ENCODE results near the gene MAP3K6. TPM values are rescaled to one million over a fixed set of nuclear protein-coding genes. Genes with fewer than 3 reads are reported as not detected.

Gene MAP3K6
- polyA plus RNA-seq, 1 donor from 2014 or later = 4.4 TPM

DNA sequence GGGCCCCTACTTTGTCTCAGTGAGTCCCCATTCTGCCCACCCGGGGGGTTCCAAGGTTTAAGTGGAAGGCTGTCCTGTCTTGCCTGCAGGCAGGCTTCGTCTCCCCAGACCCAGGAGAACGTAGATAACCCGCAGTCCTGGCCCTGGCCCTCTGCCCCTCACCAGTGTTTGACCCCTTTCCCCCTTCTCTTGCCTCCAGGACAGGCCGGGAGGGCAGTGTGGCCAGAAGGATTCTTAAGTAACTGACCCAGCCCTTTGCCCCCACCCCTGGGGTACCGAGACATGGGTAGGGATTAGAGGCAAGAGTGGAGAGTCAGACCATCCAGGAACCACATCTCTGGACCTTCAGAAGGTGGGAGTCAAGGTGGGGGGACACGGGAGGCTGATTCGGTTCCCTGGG lies 36.0 kb downstream of the MAP3K6 start:
- H3F3A ChIP-seq (ENCODE audit: insufficient read depth, low read length, poor library complexity, severe bottlenecking) = no peaks in the 10 kb centered on the region
- no peak overlapping the region for H2AFZ ChIP-seq (ENCODE audit: low read depth, low read length)
- no peaks in the 10 kb centered on the region for H3K9me3 ChIP-seq (ENCODE audit: low read length)
- peaks cover 22% of the 10 kb centered on the region for H3K79me2 ChIP-seq (replicated peaks; ENCODE audit: insufficient read depth, low read length)
- TF ChIP-seq POLR2AphosphoS5 (IDR thresholded peaks at IDR 0.05) (no peak), EZH2 (IDR thresholded peaks at IDR 0.05; ENCODE audit: borderline replicate concordance, insufficient read depth, low read length, poor library complexity, severe bottlenecking) (no peak), EP300 (conservative IDR thresholded peaks at IDR 0.05; ENCODE audit: poor library complexity, severe bottlenecking) (no peak), SMC3 (conservative IDR thresholded peaks at IDR 0.05; ENCODE audit: poor library complexity) (no peak), TAF1 (IDR thresholded peaks at IDR 0.05; ENCODE audit: low read depth) (no peak)
- TF ChIP-seq, protein P1, sequence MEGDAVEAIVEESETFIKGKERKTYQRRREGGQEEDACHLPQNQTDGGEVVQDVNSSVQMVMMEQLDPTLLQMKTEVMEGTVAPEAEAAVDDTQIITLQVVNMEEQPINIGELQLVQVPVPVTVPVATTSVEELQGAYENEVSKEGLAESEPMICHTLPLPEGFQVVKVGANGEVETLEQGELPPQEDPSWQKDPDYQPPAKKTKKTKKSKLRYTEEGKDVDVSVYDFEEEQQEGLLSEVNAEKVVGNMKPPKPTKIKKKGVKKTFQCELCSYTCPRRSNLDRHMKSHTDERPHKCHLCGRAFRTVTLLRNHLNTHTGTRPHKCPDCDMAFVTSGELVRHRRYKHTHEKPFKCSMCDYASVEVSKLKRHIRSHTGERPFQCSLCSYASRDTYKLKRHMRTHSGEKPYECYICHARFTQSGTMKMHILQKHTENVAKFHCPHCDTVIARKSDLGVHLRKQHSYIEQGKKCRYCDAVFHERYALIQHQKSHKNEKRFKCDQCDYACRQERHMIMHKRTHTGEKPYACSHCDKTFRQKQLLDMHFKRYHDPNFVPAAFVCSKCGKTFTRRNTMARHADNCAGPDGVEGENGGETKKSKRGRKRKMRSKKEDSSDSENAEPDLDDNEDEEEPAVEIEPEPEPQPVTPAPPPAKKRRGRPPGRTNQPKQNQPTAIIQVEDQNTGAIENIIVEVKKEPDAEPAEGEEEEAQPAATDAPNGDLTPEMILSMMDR (IDR thresholded peaks at IDR 0.05; ENCODE audit: poor library complexity, severe bottlenecking) = no peak
- TF ChIP-seq, protein P2, sequence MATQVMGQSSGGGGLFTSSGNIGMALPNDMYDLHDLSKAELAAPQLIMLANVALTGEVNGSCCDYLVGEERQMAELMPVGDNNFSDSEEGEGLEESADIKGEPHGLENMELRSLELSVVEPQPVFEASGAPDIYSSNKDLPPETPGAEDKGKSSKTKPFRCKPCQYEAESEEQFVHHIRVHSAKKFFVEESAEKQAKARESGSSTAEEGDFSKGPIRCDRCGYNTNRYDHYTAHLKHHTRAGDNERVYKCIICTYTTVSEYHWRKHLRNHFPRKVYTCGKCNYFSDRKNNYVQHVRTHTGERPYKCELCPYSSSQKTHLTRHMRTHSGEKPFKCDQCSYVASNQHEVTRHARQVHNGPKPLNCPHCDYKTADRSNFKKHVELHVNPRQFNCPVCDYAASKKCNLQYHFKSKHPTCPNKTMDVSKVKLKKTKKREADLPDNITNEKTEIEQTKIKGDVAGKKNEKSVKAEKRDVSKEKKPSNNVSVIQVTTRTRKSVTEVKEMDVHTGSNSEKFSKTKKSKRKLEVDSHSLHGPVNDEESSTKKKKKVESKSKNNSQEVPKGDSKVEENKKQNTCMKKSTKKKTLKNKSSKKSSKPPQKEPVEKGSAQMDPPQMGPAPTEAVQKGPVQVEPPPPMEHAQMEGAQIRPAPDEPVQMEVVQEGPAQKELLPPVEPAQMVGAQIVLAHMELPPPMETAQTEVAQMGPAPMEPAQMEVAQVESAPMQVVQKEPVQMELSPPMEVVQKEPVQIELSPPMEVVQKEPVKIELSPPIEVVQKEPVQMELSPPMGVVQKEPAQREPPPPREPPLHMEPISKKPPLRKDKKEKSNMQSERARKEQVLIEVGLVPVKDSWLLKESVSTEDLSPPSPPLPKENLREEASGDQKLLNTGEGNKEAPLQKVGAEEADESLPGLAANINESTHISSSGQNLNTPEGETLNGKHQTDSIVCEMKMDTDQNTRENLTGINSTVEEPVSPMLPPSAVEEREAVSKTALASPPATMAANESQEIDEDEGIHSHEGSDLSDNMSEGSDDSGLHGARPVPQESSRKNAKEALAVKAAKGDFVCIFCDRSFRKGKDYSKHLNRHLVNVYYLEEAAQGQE (IDR thresholded peaks at IDR 0.05; ENCODE audit: borderline replicate concordance) = no peak
- no peaks in the 10 kb centered on the region for H3K27me3 ChIP-seq (ENCODE audit: insufficient read depth, low read depth, low read length)
- no peak overlapping the region for H3K4me2 ChIP-seq (ENCODE audit: low read length)
- no peaks in the 10 kb centered on the region for H3K36me3 ChIP-seq (ENCODE audit: insufficient read depth, low read length)
- no peak overlapping the region for H3K4me3 ChIP-seq (ENCODE audit: low read length)
- no peak overlapping the region for H3K9ac ChIP-seq (ENCODE audit: low read length)
- H3K27ac ChIP-seq (ENCODE audit: low read length) = no peak overlapping the region
- no peaks in the 10 kb centered on the region for H4K20me1 ChIP-seq (ENCODE audit: insufficient read depth)
- no peaks in the 10 kb centered on the region for H3K9me2 ChIP-seq (ENCODE audit: insufficient read depth, low read length)

DNA sequence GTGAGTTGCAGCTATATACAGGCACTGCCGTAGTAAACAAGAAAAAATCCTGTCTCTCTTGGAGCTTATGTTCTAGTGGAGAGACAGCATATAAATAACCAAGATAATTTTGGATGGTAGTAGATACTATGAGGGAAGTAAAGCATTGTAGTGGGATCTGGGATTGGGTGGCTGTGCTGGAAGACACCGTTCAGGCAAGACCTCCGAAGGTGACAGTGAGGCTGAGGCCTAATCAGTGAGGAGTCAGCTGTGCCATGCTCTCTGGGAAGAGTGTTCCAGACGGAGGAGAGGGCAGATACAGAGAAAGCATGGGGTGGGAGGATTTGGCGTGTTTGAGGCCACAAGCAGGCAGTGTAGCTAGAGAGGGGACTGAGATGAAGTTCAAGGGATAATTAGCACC lies 38.8 kb downstream of the MAP3K6 start:
- Histone ChIP-seq H3K27ac (ENCODE audit: low read length) (no peak overlapping the region), H4K20me1 (ENCODE audit: insufficient read depth) (no peaks in the 10 kb centered on the region), H3K36me3 (ENCODE audit: insufficient read depth, low read length) (no peaks in the 10 kb centered on the region), H3F3A (ENCODE audit: insufficient read depth, low read length, poor library complexity, severe bottlenecking) (no peaks in the 10 kb centered on the region), H3K79me2 (replicated peaks; ENCODE audit: insufficient read depth, low read length) (peaks cover 39% of the 10 kb centered on the region), H2AFZ (ENCODE audit: low read depth, low read length) (no peak overlapping the region), H3K9ac (ENCODE audit: low read length) (no peak overlapping the region), H3K9me2 (ENCODE audit: insufficient read depth, low read length) (no peaks in the 10 kb centered on the region), H3K27me3 (ENCODE audit: insufficient read depth, low read depth, low read length) (no peaks in the 10 kb centered on the region), H3K4me2 (ENCODE audit: low read length) (no peak overlapping the region), H3K9me3 (ENCODE audit: low read length) (no peaks in the 10 kb centered on the region), H3K4me3 (ENCODE audit: low read length) (no peak overlapping the region)
- TF ChIP-seq EZH2 (IDR thresholded peaks at IDR 0.05; ENCODE audit: borderline replicate concordance, insufficient read depth, low read length, poor library complexity, severe bottlenecking) (no peak), SMC3 (conservative IDR thresholded peaks at IDR 0.05; ENCODE audit: poor library complexity) (no peak)

DNA sequence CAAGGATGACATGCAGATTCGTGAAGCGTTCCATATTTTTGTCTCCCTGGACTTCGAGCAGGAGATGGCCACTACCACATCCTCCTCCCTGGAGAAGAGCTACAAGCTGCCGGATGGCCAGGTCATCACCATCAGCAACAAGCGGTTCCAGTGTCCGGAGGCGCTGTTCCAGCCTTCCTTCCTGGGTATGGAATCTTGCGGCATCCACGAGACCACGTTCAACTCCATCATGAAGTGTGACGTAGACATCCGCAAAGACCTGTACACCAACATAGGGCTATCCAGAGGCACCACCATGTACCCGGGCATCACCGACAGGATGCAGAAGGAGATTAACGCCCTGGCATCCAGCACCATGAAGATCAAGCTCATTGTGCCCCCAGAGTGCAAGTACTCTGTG lies 41.5 kb downstream of the MAP3K6 start:
- Histone ChIP-seq H3K9me3 (ENCODE audit: low read length) (no peaks in the 10 kb centered on the region), H3K9me2 (ENCODE audit: insufficient read depth, low read length) (no peaks in the 10 kb centered on the region), H3K36me3 (ENCODE audit: insufficient read depth, low read length) (no peaks in the 10 kb centered on the region), H2AFZ (ENCODE audit: low read depth, low read length) (no peak overlapping the region), H3K9ac (ENCODE audit: low read length) (no peak overlapping the region), H3K27me3 (ENCODE audit: insufficient read depth, low read depth, low read length) (no peaks in the 10 kb centered on the region), H3K27ac (ENCODE audit: low read length) (no peak overlapping the region), H3F3A (ENCODE audit: insufficient read depth, low read length, poor library complexity, severe bottlenecking) (no peaks in the 10 kb centered on the region), H3K4me3 (ENCODE audit: low read length) (no peak overlapping the region), H3K4me2 (ENCODE audit: low read length) (no peak overlapping the region), H3K79me2 (replicated peaks; ENCODE audit: insufficient read depth, low read length) (peaks cover 45% of the 10 kb centered on the region), H4K20me1 (ENCODE audit: insufficient read depth) (no peaks in the 10 kb centered on the region)
- TF ChIP-seq EP300 (conservative IDR thresholded peaks at IDR 0.05; ENCODE audit: poor library complexity, severe bottlenecking) (no peak), EZH2 (IDR thresholded peaks at IDR 0.05; ENCODE audit: borderline replicate concordance, insufficient read depth, low read length, poor library complexity, severe bottlenecking) (no peak), RAD21 (conservative IDR thresholded peaks at IDR 0.05) (no peak), MXI1 (conservative IDR thresholded peaks at IDR 0.05; ENCODE audit: poor library complexity, severe bottlenecking) (no peak), TAF1 (IDR thresholded peaks at IDR 0.05; ENCODE audit: low read depth) (no peak), SMC3 (conservative IDR thresholded peaks at IDR 0.05; ENCODE audit: poor library complexity) (no peak), POLR2AphosphoS5 (IDR thresholded peaks at IDR 0.05) (no peak)
- TF ChIP-seq, protein P2 (IDR thresholded peaks at IDR 0.05; ENCODE audit: borderline replicate concordance) = no peak
- TF ChIP-seq, protein P1 (IDR thresholded peaks at IDR 0.05; ENCODE audit: poor library complexity, severe bottlenecking) = no peak

Data from neural cell (in vitro differentiated cells).